ENCODE measurements around the gene ELOVL3.
"Not testable (repeated sequence)": the region's sequence is repeated elsewhere in the genome, so short reads cannot be mapped to it uniquely, and the experiment has no call there.

ELOVL3 gene

GRCh38 chr10:102211615-102212299 is 14.3 kb upstream of the ELOVL3 start:
- TF ChIP-seq, protein P1, sequence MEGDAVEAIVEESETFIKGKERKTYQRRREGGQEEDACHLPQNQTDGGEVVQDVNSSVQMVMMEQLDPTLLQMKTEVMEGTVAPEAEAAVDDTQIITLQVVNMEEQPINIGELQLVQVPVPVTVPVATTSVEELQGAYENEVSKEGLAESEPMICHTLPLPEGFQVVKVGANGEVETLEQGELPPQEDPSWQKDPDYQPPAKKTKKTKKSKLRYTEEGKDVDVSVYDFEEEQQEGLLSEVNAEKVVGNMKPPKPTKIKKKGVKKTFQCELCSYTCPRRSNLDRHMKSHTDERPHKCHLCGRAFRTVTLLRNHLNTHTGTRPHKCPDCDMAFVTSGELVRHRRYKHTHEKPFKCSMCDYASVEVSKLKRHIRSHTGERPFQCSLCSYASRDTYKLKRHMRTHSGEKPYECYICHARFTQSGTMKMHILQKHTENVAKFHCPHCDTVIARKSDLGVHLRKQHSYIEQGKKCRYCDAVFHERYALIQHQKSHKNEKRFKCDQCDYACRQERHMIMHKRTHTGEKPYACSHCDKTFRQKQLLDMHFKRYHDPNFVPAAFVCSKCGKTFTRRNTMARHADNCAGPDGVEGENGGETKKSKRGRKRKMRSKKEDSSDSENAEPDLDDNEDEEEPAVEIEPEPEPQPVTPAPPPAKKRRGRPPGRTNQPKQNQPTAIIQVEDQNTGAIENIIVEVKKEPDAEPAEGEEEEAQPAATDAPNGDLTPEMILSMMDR (conservative IDR thresholded peaks at IDR 0.05): no peak
- no peak overlapping the region for H3K27ac ChIP-seq

DNA sequence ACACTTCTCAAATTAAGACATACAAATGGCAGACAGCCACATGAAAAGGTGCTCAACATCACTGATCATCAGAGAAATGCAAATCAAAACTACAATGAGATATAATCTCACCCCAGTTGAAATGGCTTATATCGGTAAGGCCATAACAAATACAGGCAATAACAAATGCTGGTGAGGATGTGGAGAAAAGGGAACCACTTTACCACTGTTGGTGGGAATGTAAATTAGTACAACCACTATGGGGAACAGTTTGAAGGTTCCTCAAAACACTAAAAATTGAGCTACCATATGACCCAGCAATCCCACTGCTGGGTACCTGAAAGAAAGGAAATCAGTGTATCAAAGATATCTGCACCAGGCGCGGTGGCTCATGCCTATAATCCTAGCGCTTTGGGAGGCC is 12.5 kb upstream of the ELOVL3 start:
- not testable (repeated sequence) for H3K27ac ChIP-seq

DNA sequence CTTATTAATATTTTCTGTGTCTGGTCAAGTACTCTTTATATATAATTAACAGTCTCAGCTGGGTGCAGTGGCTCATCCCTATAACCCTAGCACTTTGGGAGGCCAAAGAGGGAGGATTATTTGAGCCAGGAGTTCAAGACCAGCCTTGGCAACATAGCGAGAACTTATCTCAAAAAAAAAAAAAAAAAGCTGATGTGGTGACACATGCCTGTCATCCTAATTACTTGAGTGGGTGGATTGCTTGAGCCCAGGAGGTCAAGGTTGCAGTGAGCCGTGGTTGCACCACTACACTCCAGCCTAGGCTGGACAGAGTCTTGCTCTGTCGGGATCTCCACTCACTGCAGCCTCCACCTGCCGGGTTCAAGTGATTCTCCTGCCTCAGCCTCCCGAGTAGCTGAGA is 6.7 kb upstream of the ELOVL3 start:
- TF ChIP-seq, protein P1 (conservative IDR thresholded peaks at IDR 0.05): no peak
- peak overlapping the region; percentile 39; the same call in 1 of the 2 replicates for H3K27ac ChIP-seq

DNA sequence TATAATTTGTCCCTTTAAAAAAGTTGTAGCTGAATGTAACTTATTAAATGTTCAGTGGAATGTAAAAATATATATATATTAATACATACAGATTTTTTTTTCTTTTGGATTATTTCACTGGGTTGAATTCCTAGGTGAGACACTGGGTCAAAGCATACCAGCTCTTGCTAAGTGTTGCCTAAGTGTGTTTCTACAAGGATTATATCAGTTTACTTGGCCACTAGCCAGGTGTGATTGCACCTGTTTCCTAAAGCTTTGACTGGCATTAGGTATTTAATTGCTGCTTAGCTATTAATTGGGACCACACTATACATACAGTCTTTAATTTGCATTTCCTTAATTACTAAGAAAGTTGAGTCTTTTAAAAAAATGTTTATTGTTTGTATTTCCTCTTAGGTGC is 5.5 kb upstream of the ELOVL3 start:
- TF ChIP-seq, protein P1 (conservative IDR thresholded peaks at IDR 0.05): no peak
- H3K27ac ChIP-seq: peak overlapping the region; percentile 39; the same call in 1 of the 2 replicates

DNA sequence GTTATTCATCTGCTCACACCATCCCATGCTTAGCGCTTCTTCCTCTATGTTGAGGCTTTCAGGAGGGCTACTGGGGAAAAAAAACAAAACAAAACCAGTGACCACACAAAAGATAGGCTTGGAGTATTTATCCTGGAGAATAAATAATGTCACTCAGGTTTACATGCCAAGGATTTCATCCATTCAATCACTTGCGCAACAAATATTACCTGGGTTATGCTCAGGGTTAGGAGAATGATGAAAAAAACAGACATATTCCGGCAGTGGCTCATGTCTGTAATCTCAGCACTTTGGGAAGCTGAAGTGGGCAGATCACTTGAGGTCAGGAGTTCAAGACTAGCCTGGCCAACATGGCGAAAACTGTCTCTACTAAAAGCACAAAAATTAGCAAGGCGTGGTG is 3.3 kb upstream of the ELOVL3 start:
- H3K27ac ChIP-seq: no peak overlapping the region
- TF ChIP-seq, protein P1 (conservative IDR thresholded peaks at IDR 0.05): no peak

DNA sequence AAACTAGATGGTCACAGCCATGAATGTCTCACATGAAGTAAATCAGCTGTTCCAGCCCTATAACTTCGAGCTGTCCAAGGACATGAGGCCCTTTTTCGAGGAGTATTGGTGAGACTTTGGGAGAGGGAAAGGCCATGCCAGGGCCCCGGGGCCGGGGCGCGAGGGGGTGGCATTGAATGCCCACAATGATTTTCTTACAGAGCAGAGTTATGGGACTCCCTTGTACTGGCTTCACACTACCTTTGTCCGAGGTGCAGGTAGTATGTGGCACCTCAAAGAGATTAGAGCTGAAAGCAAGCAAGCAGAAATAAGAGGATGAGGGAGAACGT is 407 bp downstream of the ELOVL3 start:
- H3K27ac ChIP-seq: no peak overlapping the region
- TF ChIP-seq, protein P1 (conservative IDR thresholded peaks at IDR 0.05): no peak

DNA sequence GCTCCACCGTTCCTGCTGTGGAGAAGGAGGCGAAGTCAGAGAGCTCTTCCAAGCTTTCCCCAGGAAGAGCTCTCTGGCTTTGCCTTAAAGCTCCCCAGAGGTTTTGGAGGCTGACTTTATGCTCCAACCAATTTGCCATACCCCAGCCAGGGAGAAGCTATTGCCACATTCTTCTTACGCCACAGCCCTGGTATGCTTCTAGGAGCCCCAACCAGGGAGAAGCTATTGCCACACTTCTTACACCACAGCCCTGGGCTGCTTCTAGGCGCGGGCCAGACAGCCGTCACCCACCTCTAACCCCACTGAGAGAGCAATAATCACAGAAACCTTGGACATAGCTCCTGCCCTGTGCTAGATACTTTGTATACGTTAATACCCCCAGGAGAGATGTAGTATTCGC is 951 bp downstream of the ELOVL3 start:
- TF ChIP-seq, protein P1 (conservative IDR thresholded peaks at IDR 0.05): no peak
- H3K27ac ChIP-seq: no peak overlapping the region

DNA sequence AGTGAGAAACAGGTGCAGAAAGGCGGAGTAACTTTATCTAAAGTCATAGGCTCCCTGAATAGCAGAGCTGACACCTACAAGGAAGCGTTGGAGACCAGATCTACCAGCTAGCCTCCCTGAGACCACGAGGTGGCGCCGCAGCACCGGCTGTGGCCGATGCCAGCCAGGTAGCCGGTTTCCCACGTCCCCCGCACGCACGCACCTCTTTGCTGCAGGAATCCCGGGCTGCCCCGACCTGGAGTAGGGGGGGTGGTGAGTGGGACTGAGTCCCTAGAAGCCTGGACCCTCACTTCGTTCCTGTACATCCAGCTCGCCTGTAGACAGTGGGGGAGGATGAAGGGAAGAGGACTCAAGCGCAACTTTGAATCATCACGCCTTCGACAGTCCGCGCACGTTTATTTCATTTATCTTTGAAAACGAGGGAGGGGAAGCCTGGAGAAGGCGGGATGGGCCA is 3.7 kb downstream of the ELOVL3 start:
- H3K27ac ChIP-seq: peak overlapping the region; percentile 23; the same call in 1 of the 2 replicates
- TF ChIP-seq, protein P1 (conservative IDR thresholded peaks at IDR 0.05): peak; percentile 95

Data from VCaP (cell line).